GM19193 (cell line): ENCODE data around the gene SERPINA10.

ENCODE experiments used
- POLR2A ChIP-seq: IDR thresholded peaks from 4 replicates; pipeline ENCODE4 v1.6.1; 2011; ENCODE audit not compliant: insufficient read depth, insufficient read length; ENCODE audit errors: extremely low read depth

SERPINA10 gene

DNA sequence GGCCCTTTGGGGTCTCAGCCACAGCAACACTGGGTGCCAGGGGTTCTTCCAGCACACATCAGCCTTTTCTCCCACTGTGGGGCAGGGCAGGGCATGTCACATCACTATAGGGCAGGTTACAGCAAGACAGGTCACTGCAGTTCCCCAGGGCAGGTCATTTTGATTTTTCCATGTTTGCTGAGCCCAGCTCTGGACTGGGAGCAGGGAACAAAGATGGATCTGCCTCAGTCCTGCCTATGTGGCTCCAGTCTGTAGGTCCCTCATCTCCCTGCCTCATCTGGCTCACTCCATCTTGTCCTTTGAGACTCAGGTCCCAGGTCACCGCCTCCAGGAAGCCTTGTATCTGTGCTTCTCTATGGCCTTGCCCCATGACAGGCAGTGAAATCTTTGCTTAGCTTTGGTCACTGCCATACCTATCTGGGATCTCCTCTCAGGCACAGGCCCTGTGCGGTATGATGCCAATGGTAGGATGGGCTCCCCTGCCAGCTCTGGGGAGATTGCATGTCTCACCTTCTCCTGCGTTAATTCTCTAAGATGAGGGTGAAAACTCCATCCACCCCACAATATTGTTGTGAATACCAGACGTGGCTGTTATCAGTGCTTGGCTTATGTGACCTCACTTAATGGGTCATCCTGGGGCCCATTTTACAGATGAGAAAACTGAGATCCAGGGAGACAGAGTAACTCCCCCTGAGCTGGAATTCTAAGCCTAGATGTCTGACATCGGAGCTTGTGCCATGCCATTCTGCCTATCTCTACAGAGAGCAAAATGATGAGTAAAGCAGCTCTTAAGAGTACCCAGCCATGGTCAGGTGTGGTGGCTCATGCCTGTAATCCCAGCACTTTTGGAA lies 28.6 kb upstream of the SERPINA10 start:
- TF ChIP-seq POLR2A = no peak

DNA sequence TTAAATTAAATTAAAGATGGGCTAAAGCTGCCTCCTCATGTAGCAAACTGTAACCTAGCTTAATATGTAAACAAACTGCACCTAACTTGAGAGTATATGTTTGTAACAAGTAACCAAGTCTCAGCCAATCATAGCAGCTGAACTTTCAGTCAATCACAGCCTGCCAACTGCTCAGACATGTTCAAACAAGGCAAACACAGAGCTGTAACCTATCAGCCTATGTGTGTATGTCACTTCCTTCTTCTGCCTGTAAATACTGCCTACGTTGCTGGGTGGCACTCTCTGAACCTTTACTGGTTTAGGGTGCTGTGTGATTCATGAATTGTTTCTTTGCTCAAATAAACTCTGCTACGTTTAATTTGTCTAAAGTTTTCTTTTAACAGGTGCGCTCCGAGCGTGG lies 27.2 kb upstream of the SERPINA10 start:
- TF ChIP-seq POLR2A = no peak

DNA sequence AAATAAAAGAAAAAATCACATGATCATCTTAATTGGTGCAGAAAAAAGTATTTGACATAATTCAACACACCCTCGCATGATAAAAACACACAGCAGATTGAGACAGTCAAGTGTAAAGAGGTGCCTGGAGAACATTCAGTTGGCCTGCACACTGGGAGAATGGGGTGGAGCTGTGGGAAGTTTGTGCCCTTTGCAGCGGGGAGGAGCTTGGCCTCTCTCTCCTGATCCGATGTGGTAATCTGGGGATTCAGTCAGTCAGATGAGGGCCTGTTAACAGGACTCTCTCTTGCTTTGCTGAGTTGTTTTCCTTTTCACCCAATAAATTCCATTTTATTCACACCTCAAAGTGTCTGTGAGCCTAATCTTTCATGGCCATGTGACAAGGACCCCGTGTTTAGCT lies 24.2 kb upstream of the SERPINA10 start:
- no peak for TF ChIP-seq POLR2A

DNA sequence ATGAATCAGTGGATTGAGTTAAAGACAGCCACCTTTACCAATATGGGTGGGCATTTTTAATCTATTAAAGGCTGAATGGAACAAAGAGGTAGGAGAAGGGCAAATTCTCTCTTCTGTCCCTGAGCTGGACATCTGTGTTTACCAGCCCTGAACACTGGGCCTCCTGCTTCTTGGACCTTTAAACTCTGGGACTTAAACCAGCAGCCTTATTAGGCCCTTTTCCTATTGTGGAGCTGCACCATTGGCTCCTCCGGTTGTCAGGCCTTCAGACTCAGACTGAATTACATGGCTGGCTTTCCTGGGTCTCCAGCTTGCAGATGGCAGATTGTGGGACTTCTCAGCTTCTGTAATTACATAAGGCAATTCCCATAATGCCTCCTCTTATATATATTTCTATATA lies 23.6 kb upstream of the SERPINA10 start:
- no peak for TF ChIP-seq POLR2A

DNA sequence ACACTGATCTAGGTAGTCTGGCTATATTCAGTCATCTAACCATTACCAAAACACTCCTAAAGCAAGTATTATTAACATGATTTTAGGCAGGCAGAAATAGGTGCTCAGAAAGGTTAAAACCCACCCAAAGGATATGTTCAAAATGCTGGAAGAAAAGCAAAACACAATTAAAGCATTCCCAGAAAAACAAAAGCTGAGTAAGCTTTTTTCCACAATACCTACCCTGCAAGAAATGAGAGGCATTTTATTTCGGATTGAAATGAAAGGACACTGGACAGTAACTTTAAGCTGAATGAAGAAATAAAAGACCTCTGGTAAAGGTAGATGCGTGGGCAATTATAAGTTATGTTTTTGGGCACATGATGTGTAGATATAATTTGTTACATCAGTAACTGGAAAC lies 21.8 kb upstream of the SERPINA10 start:
- no peak for TF ChIP-seq POLR2A

DNA sequence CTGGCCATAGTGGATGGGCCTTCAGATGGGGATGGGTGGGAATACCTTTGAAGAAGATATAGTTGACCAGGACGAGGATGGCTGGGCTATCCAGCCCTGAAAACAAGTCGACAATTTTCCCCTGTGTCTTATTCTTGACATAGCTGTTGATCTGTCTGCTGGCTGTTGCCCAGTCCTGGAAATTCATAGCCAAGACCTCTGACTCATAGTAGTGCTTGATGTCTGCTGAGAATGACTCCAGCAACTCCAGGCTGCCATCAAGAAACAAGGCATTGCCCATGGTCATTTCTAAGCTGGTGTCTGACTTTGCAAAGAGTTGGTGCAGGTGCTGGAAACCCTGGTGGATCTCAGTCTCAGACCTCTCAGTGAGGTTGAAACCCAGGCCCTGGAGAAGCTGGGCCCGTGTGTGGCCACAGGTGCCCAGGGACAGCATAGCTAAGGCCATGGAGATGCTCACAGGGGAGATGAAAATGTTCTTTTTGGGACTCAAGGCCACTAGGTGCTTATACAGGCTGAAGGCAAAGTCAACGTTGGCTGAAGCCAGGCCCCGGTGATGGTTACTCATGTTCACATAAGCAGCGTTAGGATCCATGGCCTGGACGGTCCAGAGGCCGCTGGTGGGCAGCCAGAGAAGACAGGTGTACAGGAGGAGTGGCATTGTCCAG lies 21.1 kb upstream of the SERPINA10 start:
- TF ChIP-seq POLR2A = no peak

DNA sequence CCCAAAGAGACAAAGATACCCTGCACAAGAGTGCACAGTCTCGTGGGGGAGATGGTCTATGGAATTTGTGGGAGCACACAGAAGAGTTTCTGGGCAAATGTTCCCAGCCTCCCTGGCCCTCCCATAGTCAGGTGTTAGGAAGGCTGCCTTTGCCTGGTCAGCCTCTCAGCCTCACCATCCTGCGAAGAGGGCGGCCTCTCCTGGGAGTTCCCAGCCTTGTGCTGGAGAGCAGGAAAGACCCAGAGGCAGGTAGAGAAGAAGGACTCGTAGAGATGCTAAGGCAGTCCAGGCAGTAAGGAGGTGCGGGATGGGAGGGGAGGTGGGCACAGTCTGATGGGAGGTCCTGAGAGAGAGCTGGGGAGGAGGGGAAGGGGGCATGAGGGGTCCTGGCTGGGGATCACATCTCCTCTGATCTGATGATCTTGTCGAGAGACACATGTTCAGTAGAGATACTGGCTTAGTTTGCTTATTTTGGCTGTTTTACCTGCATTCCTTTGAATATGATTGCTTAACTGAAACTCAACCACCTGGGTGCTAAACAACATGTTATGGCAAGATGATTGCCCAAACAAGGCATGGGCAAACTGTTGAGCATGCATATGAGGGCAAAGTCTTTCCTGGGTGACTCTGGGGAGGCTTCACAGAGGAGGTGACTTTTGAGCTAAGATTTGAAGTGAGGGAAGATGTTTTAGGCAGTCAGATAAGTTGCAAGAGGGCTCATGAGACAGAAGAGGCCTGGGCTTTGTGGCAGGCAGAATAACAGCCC lies 19.6 kb upstream of the SERPINA10 start:
- TF ChIP-seq POLR2A = no peak

DNA sequence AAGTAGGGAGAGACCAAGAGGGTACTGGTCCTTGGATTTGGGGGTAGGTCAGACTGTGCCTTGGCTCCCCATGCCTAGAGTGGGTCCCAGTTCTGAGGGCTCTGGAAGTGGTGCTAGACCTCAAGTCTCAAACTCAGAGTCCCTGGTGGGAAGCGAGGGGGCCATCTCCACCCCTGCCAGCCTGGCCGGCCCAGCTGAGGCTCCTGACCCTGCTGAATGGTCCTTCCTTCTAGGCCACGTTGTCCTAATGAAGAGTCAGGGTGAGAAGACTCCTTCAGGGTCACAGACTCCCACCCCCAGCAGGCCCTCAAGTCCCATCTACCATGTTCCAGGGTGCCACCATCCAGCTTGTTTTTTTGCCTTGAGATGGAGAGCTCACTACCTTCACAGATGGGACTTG lies 17.2 kb upstream of the SERPINA10 start:
- no peak for TF ChIP-seq POLR2A

DNA sequence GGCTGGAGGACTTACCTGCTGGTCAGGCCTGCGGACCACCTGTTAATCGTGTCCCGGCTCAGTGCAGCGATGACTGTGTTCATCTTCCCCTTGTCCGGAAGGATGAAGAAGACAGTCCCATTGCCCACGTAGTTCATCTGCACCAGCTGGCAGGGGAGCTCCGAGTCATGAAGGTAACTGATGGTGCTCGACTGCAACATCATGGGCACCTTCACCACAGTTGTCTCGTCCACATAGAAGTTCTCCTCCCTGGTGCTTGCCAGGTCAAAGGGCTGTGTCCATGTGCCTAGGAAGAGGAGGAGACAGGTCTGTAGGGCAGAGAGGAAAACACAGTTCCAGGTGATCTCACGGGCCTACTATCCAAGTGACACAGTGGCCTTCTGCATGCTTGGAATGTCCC lies 16.7 kb upstream of the SERPINA10 start:
- TF ChIP-seq POLR2A = no peak

DNA sequence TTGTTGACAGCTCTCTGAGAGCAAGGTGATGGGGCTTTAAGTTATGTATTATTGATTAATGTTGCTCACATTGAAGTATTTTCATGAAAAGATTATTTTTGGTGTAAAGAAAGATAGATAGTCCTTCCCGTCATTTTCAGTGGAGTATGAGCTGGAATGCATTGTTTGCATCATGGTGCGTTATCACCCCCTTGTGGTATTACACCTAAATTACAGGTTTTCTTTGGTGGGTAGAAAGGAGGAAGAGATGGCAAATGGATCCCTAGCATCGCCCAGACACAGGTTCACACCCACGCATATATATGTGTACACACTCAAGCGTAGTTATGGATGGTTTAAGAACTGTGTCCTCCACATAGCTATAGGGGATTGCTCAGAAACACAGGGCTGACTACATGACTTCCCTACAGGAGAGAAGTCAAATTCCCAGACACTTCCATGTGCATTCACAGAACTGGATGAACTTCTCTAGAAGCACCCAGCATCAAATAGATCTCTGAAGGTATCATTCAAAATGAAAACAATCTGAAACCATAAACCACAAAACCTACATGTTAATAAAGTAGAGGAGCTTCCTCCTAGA lies 14.4 kb upstream of the SERPINA10 start:
- TF ChIP-seq POLR2A = no peak

DNA sequence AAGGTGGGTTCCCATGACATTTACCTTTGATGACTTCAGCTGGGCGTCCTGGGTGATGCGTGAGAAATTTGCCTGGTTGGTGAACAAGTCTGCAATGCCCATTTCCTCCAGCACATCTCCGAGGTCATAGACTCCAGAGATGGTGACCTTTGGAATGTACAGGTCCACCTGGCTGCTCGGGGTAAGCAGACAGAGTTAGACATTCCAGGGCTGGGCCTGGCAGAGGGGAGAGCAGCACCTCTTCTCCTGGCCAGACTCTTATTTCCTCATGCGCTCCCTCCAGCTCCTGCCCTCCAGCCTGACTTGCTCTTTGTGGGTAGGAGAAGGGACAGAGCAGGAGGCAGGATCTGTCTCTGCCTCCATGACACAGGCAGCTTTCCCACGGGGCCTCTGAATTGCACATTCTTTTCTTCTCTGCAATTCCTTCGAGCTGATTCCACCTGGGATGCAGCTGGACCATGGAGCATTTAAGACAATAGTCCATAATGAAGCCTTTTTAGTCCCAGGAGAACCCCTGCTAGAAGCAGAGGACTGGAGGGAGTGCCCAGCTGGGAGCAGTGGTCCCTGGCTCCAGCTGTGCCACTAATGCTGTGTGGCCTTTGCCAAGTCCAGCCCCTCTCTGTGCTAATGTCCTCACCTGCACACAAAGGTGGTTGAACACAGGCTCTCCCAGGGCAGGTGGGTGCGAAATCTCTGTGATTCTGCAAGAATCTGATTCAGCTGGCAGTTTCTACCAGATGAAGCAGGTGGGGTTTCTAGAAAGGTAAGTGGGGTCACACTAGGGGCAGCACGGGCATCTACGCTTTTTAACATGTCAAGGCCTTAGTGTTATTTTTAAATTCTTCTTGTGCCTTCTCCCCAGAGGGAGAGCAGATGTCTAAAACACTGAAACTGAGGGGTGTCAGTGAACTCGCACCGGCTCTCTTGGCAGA lies 13.2 kb upstream of the SERPINA10 start:
- TF ChIP-seq POLR2A = no peak

DNA sequence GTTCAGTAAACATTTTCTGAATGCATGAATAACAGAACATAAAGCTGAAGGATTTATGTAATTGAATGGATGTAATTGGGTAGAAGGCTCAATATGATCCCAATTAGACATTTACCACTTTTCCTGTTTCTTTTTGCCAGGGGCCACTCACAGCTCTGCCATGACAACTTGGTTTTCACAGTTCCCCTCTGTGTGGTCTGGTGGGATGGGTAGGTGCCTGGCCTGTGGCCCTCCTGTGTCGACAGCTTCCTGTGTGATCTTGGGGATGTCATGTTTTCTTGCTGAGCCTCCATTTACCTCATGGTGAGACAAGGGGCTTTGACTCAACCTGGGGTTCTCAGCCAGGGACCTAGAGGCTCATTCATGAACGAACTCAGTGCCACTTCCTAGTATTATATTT lies 12.6 kb upstream of the SERPINA10 start:
- TF ChIP-seq POLR2A = no peak

DNA sequence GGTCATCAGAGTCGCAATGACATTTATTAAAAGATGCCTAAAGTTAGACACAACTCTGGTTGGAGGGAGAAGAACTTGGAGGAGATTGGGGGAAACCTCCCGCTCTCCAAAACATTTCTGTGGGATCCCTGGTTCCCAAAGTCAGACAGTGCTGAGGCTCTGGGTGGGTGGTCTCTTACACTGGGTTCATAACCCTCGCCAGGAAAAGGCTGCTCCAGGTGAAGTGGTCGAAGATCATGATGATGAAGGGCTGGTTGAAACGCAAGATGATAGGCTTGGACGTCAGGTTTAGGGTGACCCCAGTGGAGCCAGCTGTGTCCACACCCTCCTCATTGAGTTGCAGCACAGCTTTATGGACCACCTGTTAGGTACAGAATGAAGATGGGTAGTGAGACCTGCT lies 11.2 kb upstream of the SERPINA10 start:
- TF ChIP-seq POLR2A = no peak

DNA sequence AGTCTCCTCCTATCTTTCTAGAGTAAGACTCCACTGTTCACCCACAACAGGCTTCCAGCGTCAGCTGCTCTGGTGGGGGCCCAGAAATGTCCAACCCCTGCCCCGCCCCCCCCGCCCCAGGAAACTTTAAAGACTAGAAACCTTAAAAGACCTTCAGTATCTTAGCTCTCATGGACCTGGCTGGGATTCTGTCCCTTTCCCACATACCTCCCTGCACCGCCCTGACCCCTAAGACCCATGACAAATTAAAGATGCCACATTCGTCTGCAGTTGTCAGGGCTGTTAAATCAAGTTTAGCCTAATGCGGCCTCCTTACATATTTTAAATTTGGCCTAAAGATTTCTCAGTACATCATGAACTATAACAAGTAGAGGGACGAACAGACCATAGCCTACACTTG lies 10.0 kb upstream of the SERPINA10 start:
- no peak for TF ChIP-seq POLR2A
